Omental fat pad (tissue), 4 donors: ENCODE measurements around the gene CPT1A. TPM values are rescaled to one million over a fixed set of nuclear protein-coding genes. Genes with fewer than 3 reads are reported as not detected.

Source experiments
- ATAC-seq: fragments of 150-250 bp; one replicate; pipeline ENCODE4 v1.9.1; 2016; ENCODE audit warnings: mild to moderate bottlenecking, moderate library complexity; ENCODE audit not compliant: low FRiP score
- DNase-seq: peaks from one replicate; pipeline ENCODE4 v3.0.0-alpha.2; 2019; ENCODE audit warnings: low spot score
- total RNA-seq, 4 donors: library from RNA; depleted of rRNA; stranded (reverse); fragments of >200 nt; gene quantifications; one replicate each; pipeline ENCODE4 v1.1.0, GENCODE V29; 2016
- TF ChIP-seq, protein P1 (sequence below), 3 donors: fragments of 450-650 bp; IDR thresholded peaks; one replicate each; pipeline ENCODE4 v1.5.1; 2016 to 2017; ENCODE audit warnings: antibody characterized with exemption in 3 of 3, mild to moderate bottlenecking in 3 of 3, moderate library complexity in 2 of 3

CPT1A gene
- total RNA-seq, 4 donors from 2014 or later, result 36.1 to 54.9 (median 48.2) TPM

- TF ChIP-seq, protein P1, sequence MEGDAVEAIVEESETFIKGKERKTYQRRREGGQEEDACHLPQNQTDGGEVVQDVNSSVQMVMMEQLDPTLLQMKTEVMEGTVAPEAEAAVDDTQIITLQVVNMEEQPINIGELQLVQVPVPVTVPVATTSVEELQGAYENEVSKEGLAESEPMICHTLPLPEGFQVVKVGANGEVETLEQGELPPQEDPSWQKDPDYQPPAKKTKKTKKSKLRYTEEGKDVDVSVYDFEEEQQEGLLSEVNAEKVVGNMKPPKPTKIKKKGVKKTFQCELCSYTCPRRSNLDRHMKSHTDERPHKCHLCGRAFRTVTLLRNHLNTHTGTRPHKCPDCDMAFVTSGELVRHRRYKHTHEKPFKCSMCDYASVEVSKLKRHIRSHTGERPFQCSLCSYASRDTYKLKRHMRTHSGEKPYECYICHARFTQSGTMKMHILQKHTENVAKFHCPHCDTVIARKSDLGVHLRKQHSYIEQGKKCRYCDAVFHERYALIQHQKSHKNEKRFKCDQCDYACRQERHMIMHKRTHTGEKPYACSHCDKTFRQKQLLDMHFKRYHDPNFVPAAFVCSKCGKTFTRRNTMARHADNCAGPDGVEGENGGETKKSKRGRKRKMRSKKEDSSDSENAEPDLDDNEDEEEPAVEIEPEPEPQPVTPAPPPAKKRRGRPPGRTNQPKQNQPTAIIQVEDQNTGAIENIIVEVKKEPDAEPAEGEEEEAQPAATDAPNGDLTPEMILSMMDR (IDR thresholded peaks at IDR 0.05), result no peak
- DNase-seq, result no peak
- no peak for ATAC-seq
Observed at GRCh38 chr11:68714060-68714856, 127.5 kb downstream of the CPT1A start.

DNA sequence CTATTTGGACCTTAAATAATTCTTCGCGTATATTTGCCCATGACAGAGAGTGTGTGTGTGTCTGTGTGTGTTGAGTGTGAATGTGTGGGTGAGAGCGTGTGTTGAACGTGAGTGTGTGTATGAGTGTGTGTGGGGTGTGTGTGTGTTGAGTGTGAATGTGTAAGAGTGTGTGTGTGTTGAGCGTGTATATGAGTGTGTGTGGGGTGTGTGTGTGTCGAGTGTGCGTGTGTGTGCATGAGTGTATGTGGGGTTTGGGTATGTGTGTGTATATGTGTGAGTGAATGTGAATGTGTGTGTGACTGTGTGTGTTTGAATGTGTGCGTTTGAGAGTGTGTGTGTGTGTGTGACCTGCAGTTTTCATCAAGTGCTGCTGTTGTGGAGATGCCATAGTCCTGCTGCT is 130.6 kb downstream of the CPT1A start:
- DNase-seq (no peak), ATAC-seq (no peak)
- TF ChIP-seq, protein P1 (IDR thresholded peaks at IDR 0.05), result no peak

DNA sequence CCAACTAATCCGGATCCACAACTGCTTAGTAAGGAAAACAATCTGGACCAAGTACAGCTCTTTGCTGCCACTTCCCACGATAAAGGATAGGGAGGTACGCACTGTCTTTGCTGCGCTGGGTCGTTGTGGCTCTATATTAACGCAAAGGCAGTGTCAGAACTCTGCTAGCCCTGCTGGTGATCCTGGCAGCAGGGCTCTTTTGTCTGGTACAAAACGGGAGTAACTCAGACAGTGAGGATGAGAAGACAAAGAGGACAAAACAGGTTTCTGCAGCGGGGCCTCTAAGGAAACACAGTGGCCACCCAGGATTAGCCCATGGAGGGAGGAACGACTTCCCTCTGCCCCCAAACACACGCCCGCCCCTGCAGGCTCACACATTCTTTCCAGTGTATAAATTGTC is 131.3 kb downstream of the CPT1A start:
- TF ChIP-seq, protein P1 (IDR thresholded peaks at IDR 0.05), result no peak
- no peak for ATAC-seq
- no peak for DNase-seq

DNA sequence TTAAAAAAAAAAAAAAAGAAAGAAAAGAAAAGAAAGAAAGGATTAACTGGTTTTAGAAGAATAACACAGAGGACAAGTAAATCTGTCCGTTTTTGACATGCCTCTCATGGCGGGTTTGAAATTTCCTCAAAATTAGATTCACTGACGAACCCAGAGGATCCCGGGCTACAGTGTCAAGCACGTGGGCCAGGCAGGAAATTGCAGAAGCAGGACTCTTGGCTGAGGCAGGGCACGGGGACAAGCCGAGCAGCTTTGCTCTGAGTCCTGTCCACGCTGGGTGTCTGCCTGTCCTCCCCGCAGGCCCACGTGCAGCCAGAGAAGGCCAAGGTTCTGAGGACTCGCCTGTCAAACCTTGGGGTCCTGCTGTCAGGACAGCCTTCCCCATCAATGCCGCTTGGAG is 132.7 kb downstream of the CPT1A start:
- DNase-seq (no peak), ATAC-seq (no peak)
- TF ChIP-seq, protein P1 (IDR thresholded peaks at IDR 0.05), result no peak

GRCh38 chr11:68707527-68707926 is 134.2 kb downstream of the CPT1A start:
- TF ChIP-seq, protein P1 (IDR thresholded peaks at IDR 0.05), result no peak
- no peak for DNase-seq
- ATAC-seq, result no peak

DNA sequence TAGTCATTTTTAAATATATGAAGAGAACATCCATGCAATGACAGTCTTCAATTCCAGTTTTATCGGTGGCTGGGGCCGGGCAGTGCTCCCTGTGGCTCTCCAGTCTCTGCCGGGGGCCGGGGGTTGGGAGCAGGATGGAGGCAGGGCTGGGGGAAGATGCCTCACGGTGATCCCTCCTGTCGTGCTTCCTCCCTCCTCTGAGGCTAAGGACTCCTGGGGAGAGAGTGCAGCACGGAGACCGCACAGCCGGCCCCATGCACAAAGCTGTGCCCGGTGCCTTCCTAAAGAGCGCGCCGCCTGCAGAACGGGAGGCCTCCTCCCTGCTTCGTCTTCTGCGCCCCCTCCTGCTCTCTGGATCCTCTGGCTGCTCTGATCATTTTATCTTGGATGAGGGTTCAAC is 136.8 kb downstream of the CPT1A start:
- DNase-seq (no peak), ATAC-seq (no peak)
- TF ChIP-seq, protein P1 (IDR thresholded peaks at IDR 0.05), result no peak

Other genes starting within 250 kb of the CPT1A start
- 1 to 10 TPM in 1 of 4 donors, not detected in 3; 2.0 TPM for gene GAL, start 157.4 kb downstream of the CPT1A start, total RNA-seq
- 1 to 10 TPM in 1 of 4 donors, under 1 TPM in 3; 0.36 to 2.2 (median 0.47) TPM for gene TESMIN, start 90.4 kb downstream of the CPT1A start, total RNA-seq
- 10 to 100 TPM; 31.8 to 57.5 (median 39.1) TPM for gene MRPL21, start 61.9 kb upstream of the CPT1A start, total RNA-seq
- 10 to 100 TPM in 3 of 4 donors, 1 to 10 TPM in 1; 8.7 to 23.4 (median 13.8) TPM for gene IGHMBP2, start 62.0 kb upstream of the CPT1A start, total RNA-seq
- not detected for gene MRGPRD, start 139.1 kb upstream of the CPT1A start, total RNA-seq
- 10 to 100 TPM; 27.8 to 59.4 (median 54.5) TPM for gene MRGPRF, start 171.3 kb upstream of the CPT1A start, total RNA-seq
- 10 to 100 TPM; 11.8 to 23.3 (median 15.4) TPM for gene TPCN2, start 207.0 kb upstream of the CPT1A start, total RNA-seq